Measurements from ENCODE around the gene ME3.

ME3 gene

DNA sequence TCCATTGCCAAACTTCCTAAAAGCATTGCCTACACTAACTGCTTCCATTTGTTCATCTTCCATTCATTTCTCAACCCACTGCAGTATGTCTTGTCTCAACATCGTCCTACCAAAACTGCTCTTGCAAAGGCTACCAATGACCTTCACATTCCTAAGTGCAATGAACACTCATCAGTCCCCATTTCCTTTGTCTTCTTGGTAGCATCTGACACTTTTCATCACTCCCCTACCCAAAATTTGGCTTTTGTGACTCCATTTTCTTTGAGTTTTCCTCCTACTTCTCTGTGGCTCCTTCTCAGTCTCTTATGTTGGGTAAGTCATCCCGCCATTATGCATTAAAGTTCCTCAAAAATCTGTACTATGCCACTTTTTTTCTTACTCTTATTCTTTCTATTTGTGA lies 162.3 kb downstream of the ME3 start:
- no peak for DNase-seq

DNA sequence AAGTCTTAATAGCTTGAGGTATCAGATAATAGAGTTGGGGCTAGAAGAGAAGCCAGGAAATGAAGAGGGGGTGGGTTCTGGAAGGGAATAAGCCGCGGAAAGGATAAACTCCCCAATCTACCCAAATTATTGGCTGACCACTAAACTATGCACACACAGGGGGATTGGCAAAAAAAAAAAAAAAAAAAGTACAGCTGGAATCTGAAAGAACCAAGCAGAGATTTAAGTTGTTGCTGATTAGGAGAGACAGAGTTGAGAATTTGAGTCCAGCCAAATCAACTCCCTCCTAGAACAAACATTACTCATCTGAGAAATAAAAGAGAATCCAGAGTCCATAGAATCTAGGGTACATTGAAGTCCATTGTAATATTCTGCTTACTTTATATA lies 162.8 kb downstream of the ME3 start:
- no peak for DNase-seq

DNA sequence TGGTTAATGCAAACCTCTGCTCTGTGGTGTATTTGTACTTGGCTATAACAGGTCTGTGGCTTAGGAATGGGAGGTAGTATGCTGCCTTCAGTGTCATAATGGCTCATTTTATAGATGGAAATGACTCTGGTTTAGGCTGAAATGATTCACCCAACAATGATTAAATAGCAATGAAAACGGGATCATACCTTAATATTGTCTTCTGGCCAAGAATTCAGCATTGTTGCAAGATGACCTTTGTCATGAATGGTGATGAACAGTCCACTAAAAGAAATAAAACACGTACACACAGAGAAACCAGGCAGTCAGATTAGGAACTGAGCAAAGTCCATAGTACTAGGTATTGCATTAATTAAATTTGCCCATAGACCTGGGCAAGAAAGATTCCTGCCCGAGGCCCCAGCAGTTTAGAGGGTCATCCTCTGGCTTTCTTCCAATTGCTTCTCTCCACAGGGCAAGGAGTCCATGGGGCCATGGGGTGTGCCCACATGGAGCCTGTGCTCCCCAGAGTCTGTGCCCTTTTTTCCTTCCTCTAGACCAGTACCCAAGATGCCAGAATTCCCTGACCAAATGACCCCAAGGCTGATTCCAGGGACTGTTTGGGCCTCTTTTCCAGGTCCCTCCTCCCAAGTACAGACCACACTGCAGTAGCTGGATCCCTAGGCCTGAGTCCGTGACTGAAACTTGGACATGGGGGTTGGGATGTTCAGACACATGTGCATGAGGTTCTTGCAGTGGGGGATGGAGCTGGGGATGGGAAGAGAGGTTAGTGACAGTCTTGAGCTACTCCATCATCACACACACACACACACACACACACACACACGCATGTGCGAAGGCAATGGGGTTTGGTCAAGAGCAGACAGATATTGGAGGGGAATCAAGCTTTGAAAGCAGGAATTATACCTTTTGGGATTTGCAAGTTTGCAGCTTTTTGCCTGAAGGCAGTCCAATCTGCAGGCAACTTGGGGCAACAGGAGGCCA lies 163.5 kb downstream of the ME3 start:
- no peak for DNase-seq

DNA sequence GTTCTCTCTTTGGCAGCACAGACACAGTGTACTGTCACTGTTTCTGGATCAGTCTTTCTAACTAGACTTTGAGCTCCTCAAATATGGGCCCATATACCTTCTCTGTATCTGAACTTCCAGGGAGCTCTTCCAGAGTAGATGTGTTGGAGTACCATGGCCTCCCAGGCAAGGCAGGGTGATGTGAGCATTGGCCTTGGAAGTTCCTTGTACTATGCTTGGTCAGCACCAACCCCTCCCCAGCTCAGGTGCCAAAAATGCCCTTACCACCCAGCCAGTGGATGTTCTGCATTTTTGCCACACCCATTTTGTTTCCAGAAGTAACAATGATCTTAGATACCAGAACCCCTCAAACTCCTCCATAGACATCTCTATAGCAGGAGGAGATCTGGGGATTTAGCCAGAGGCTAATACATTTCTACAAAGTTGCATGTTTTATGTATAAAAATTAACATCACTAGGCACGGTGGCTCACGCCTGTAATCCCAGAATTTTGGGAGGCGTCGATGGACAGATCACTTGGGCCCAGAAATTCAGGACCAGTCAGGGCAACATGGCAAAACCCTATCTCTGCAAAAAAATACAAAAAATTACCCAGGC lies 165.1 kb downstream of the ME3 start:
- DNase-seq = no peak

DNA sequence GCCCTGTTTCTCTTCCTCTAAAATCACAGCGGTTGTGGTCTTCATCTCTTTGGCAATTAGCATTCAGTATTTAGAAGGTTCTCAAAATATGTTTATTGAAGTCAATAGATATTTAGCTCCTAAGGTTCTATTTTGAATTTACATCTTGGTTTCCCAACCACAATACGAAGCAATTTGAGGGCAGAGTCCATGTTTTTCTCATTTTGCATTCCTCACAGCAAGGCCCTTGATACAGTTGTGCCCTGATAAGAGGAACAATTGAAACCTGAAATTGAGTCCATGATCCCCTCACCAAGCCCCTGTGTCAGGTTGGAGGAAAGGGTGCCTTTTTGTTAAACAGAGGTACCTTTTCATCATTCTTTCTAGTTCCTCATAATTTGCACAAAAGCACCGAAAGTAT lies 166.2 kb downstream of the ME3 start:
- no peak for DNase-seq

DNA sequence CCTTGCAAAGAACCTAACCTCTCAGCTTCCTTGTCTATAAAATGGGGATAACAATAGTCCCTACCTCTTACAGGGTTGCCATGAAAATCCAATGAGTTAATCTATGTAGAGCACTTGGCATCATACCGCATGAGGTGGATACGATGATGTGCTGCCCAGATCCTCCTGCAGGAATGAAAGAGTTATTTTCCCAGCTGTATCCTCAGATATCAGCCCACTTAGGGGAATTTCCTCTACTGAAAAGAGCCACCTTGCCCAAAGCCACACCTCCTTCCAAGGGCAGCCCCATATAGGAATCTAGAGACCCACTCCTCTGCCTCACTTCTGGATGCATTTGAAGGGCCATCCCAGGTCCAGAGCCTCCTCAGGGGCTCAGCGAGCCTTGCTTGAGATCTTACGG lies 169.3 kb downstream of the ME3 start:
- DNase-seq = no peak

DNA sequence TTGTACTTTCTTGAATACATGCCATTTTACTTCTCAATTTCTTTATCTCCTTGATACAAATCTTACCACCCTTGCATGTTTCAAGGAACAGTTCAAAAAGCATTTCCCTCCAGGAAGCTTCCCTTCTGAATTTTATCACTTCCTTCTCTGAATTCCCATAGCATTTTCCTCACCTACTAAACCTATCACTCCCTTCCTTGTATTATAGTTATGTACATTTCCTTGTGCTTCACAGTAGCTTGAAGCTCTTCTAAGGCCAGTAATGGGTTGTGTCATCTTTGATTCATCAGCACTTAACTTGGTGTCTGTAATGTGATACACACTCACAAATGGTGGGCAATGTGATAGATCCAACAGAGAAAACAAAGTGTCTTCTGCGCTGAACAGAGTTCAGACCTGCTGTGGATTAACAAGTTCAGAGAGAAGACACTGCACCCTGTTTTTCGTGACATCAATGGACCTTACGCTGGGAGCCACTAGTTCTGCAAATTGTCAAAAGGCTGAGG lies 170.2 kb downstream of the ME3 start:
- DNase-seq = no peak

DNA sequence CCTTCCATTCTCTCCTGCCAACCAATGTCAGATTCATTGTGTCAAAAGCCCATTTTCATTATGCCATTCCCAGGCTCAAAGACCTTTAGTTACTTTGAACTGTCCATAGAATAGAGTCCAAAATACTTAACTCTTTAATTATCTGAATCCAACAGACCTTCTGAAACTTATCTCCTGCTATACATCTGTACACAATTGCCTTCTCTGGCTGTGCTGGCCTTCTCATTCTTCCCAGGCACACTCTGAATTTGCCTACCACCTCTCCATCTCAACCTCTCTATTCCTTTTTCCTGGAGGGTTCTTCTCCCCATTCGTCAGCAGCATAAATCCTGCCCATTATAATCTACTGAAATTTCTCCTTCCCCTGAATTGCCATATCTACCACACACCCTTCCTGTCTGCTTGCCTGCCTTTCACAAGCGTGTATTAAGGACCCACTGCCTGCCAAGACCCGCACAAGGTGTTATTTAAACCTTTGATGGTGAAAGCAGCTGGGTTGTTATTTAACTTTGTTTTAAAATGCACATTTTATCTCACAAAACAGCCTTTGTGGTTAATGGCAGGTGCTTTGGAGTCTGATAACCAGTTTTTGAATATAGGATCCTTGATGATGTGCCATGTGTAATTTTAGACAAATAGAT lies 171.8 kb downstream of the ME3 start:
- no peak for DNase-seq

DNA sequence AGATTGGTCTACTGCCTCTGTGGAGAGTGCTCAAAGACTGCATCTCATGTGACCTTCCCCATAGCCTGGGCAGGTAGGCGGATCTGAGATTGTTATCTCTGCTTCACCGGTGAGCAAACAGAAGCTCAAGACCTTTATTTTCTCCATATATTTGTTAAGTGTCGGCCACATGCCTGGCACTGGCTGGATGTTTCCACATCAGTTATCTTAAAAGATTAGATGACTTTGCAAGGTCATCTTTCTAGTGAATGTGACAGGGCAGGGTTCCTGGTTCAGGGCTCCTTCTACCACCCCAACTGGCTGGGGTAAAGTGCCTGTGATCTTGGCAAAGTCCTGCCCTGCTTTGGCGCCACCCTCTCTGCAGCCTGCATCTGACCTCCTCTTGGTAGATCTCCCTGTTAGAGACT lies 172.7 kb downstream of the ME3 start:
- DNase-seq = no peak

DNA sequence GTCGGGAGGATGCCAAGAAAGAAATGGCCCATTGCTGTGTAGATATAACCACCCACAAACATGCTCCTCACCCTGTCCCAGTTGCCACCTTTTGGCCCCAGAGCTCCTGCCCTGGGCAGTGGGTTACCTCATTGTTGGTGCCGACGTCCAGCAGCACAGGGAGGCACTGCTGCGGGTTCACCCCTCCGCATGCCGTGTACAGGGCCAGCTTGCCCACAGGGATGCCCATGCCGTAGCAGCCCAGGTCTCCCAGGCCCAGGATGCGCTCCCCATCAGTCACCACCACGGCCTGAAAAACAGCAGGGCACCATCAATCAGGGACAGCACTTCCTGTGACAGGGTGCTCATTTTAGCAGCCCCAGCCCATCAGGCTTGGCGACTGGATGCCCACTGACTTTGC lies 174.6 kb downstream of the ME3 start:
- no peak for DNase-seq

DNA sequence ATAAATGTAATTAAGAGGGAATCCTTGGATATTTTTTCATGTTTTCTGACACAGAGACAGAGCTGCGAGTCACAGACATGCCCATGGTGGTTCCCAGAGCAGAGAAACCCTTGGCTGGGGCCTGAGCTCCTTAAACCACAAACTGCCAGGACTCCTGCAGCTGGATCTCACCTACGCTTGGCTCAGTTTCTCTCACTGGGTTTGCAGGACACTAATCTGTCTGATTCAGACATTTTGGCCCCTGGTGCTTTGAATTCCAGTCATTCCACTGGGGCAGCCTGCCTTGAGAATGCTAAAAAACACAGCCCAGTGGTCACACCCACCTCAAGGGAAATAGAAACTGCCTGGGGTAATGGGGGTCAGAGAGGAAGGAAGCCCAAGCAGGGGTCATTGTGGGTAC lies 175.1 kb downstream of the ME3 start:
- no peak for DNase-seq

DNA sequence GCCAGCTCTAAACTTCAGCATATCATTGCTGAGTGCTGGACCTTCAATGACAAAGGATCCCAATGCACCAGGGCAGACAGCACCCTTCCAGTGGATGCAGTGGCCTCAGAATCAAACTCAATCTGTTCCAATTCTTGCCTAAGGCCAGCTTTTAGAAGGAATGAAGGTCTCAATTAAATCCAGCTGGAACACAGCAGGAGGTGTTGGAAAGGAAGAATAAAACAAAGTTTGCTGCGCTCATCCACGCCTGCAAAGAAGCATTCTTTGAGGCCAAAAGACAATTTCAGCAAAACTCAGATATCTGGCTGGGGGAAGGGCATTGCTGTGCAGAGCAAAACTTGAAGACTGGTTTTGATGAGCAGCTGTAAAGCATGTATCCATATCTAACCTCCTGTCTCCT lies 177.1 kb downstream of the ME3 start:
- DNase-seq = no peak

DNA sequence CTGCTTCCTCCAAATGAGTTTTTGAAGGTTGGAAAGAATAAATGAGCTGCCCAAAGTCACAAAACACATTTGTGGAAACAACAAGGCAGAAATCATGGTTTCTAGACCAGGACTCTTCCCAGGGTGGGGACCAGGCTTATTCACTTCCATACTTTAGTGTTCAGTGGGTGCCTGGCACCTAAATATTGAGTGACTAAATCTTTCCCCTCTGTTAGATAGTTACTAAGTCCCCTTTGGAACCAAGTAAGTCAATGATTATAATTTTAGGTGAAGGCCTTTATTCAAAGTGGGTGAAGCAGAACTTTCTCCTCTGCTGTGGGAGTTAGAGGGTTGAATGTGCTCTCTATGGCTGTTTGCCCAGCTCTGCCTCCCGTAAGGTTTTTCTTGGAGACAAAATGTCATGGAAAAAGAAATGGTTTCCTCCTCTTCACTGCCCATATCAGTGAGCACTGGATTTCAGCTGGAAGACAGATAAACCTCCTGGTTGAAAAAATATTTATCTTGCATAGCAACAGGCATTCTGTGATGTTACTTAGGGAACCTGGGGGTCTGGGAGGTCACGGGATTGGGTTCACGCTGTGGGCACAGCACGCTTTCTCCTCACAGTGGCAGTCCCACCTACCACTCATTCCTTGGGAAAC lies 179.9 kb downstream of the ME3 start:
- no peak for DNase-seq

DNA sequence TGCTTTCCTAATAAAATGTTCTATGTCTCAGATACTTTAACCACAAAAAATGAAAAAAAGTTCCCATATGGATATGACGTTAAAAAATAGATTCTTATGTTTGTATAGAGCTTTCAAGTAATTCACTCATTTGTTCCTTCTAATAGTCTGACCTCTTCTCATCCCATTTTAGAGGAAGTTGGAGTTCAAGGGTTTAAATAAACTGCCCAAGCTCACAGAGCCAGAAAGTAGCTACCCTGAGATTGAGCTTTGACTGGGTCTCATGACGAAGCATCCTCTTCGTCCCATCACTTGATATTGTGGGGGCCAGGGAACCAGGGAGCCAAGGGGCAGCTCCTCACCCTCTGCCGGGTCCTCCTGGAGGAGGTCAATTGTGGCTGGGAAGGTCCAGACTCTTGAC lies 181.4 kb downstream of the ME3 start:
- no peak for DNase-seq

DNA sequence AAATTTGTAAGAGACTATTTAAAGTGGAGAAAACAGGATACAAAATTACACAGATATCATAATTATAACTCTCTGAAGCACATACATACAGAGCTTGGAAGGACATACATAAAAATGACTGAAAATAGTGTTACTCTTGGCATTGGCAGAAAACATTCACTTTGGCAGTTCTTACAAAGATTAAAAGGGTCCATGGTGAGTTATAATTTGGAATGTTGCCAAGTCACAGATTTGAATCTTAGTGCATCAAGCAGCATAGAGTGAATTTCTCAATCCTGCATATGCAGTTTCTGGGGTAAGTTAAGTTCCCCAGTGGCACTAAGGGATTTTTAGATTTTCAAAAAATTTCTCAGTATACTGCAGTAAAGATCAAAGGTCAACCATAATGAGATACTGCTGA lies 181.8 kb downstream of the ME3 start:
- DNase-seq = no peak

DNA sequence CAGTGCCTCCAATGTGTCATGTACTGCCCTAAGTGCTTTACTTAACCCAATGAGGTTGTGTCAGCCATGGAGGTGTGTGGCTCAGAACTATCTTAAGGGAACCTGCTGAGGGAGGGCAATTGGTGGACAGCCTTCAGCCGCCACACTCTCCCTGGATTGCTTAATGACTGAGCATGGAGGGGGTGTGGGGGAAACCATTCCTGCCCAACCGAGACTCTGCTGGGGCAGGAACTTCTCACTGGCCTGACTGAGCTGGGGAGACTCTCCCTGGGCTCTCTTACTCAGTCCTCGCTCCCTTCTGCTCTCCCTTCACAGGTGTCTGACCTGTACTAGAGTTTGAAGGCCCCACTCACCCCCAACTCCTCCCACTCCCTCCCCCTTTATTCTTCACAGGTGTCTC lies 183.0 kb downstream of the ME3 start:
- DNase-seq = no peak

DNA sequence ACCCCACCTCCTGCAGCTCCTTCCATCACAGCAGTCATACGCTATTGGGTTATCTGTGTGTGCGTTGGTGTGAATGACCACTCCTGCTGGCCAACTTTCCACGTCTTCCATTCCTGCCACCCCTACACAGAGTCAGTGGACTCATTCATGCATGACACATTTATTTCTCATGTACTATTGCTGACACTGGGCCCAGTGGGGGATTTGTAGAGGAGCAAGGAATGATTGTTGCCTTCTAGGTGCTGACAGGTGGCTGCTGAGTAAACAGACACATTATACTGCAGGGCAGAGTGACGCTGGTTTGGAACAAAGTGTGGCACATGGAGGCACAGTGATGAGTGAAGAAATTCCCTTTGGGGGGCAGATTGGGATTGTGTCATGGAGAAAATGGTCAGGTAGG lies 183.9 kb downstream of the ME3 start:
- no peak for DNase-seq

DNA sequence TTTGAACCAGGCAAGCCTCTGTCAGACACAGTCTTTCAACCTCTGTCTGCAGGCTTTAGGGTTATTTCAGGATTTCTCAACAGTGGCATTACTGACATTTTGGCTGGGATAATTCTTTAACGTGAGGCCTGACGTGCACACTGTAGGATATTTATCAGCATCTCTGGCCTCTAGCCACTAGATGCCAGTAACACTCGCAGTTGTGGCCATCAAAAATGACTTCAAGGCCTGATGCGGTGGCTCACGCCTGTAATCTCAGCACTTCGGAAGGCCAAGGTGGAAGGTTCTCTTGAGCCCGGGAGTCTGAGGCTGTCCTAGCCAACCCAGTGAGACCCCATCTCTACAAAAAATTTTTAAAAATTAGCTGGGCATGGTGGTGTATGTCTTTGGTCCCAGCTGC lies 184.7 kb downstream of the ME3 start:
- no peak for DNase-seq

DNA sequence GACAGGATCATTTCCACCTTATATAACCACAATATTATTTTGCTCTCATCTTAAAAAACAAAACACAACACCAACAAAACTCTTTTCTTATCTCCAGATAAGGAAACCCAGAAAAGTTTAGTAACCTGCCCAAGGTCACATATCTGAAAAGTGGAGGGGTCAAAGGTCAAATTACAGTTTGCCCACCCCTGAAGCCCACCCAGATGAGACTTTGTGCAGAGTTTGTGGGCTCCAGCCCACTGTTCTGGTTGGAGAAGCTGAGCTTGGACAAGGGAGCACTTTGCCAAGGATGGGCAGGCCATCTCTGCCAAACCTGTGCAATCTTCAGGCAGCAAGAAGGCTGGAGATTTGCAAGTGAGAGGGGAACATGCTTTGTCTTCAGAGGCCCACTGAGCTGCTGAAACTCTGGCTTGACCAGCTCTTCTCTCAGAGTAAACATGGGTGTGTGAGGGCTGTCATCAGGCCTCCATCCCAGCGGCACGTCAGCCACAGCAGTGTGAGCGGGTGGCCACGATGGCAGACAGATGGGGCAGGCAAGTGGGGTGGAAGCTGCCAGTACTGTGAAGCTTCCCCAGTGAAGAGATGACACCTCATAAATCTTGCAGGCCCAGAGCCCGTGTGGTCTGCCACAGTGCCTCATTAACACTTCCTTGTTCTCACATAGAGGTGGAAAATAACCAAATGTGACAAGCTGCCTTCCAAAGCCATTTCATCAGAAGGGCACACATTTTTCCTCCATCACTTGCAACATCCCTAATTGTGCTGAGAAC lies 186.0 kb downstream of the ME3 start:
- DNase-seq = no peak

DNA sequence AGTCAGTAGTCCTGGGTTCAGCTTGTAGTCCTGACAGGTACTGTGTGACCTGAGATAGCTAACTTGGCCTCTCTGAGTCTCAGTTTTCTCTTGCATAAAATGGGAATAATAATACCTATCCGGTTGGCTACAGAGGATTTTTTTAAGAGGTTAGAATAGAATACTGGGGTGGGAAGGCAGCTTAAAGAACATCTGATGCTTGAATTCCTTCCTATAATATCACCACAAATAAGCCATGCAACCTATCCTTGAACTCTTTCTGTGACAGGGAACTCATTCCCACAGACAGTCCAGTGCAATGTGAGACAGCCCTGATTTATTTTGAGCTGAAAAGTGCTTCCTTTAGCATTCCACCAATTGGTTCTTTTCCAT lies 187.6 kb downstream of the ME3 start:
- DNase-seq = no peak

DNA sequence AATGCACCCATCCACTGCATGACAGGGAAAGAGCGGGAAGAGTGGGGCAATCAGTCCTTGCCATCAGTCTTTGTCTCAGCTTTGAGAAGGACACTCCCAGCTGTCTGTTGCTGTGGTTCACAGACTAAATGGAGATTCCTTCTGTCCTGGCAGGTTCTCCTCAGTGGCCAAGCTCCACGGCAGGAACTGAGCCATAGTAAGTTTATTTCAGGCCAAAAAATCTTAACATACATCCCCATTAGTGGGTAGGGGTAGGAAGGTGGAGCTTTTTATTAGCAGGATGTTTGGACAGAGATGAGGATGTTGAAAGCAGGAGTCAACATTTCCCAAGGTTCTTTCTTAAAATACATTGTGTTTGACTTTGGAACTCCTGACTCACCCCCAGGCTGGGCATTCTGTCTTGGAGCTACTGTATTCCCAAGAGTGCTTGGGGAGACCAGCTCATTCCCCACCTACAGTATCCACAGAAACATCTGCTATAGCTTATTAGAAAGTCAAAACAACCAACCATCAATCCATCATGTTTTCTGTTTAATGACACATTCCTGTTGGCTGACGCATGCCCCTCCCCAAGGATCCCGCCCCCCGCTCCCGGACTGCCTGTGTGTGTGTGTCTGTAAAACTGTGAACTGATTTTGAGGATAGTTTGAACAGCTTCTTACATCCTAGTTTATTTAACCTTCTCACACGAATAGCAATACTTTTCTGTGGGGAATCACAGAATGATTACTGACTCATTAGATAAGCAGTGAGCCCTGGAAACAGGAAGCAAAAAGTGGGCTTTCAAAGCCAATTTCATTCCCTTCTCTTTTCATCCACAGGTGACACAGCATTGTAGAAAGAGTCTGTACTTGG lies 188.2 kb downstream of the ME3 start:
- DNase-seq = no peak

DNA sequence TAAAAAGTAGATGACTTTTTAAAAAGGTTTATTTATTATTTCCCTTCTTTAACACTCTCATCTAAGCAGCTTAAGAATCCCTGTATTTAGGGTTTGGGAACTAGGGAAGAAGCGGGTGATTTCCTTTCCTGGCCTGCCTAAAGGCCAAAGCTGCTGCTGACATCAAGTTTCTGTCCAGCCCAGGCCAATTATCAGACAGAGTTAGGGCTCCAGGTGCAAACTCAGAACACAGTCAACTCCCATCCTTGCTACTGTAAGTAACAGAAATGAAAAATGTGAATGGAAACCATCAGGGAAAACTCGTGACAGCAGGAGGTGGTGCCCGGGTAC lies 188.8 kb downstream of the ME3 start:
- DNase-seq = no peak
